B cell (primary cell): ENCODE results near the gene KIF21B. TPM values are rescaled to one million over a fixed set of nuclear protein-coding genes. Genes with fewer than 3 reads are reported as not detected.

Experiments
- ATAC-seq: fragments of 200-7000 bp; cut with Tn5 transposase; one replicate; pipeline ENCODE4 v1.10.0; 2021; ENCODE audit warnings: low read depth, mild to moderate bottlenecking, moderate number of reproducible peaks, moderate library complexity
- CTCF ChIA-PET: fragments of 350-600 bp; sonication (Branson Sonifier 250); formaldehyde crosslinking; loops from one replicate; lab custom pipeline; 2021; ENCODE audit warnings: antibody characterized with exemption, inconsistent platforms; lab: Charles Lee
- POLR2A ChIA-PET: fragments of 350-600 bp; sonication (Branson Sonifier 250); formaldehyde crosslinking; loops from one replicate; lab custom pipeline; 2021; ENCODE audit warnings: antibody characterized with exemption; lab: Charles Lee
- DNase-seq: peaks from one replicate; pipeline ENCODE4 v3.0.0; 2013
- H2AFZ ChIP-seq: 2 replicates; pipeline ENCODE4 v1.6.1; 2012; ENCODE audit warnings: mild to moderate bottlenecking, low read depth, low read length; ENCODE audit not compliant: insufficient read depth, poor library complexity, severe bottlenecking
- H3K27ac ChIP-seq, 2 donors: 1 replicate in 1 of 2; 2 replicates in 1 of 2; pipeline ENCODE4 v1.5.1; 2012 to 2013; ENCODE audit warnings: low read length in 2 of 2, mild to moderate bottlenecking in 2 of 2, moderate library complexity in 1 of 2
- H3K27me3 ChIP-seq, 4 experiments: fragments of 200-600 bp in 1 of 4; sonication (generic) in 1 of 4; replicated peaks in 1 of 4; 1 replicate in 2 of 4; 2 replicates in 2 of 4; pipeline versions ENCODE4 v1.6.1 to v1.7.0; 2013 to 2016; ENCODE audit warnings: low read length in 3 of 4, mild to moderate bottlenecking in 2 of 4, mixed read lengths in 1 of 4, moderate library complexity in 1 of 4; ENCODE audit not compliant: insufficient read depth in 4 of 4, control insufficient read depth in 3 of 4; ENCODE audit errors: control extremely low read depth in 1 of 4
- H3K36me3 ChIP-seq, 2 experiments: replicated peaks in 1 of 2; 1 replicate in 1 of 2; 2 replicates in 1 of 2; pipeline versions ENCODE4 v1.6.1 to v1.7.1; 2013; ENCODE audit warnings: low read length in 1 of 2; ENCODE audit not compliant: insufficient read depth in 2 of 2, control insufficient read depth in 1 of 2; ENCODE audit errors: control extremely low read depth in 1 of 2, extremely low read depth in 1 of 2
- H3K4me1 ChIP-seq, 2 donors: fragments of 200-600 bp in 1 of 2; sonication (generic) in 1 of 2; 1 replicate in 1 of 2; 2 replicates in 1 of 2; pipeline versions ENCODE4 v1.5.1 to v1.6.1; 2013 to 2017; ENCODE audit warnings: low read length in 2 of 2; ENCODE audit not compliant: control insufficient read depth in 2 of 2, insufficient read depth in 2 of 2
- H3K4me2 ChIP-seq: replicated peaks from 2 replicates; pipeline ENCODE3; 2012; ENCODE audit warnings: mild to moderate bottlenecking, low read depth, low read length; ENCODE audit not compliant: poor library complexity, severe bottlenecking
- H3K4me3 ChIP-seq, 5 experiments: fragments of 200-600 bp in 1 of 5; sonication (generic) in 1 of 5; 1 replicate in 3 of 5; 2 replicates in 2 of 5; pipeline versions ENCODE4 v1.5.1 to v1.7.0; 2011 to 2016; ENCODE audit warnings: low read length in 4 of 5, mild to moderate bottlenecking in 4 of 5, low read depth in 2 of 5, control low read depth in 1 of 5, moderate library complexity in 1 of 5; ENCODE audit not compliant: insufficient read depth in 1 of 5; ENCODE audit errors: control extremely low read depth in 1 of 5, extremely low read depth in 1 of 5
- H3K79me2 ChIP-seq: fragments of 200-600 bp; sonication (generic); one replicate; pipeline ENCODE4 v1.6.0; 2016; ENCODE audit warnings: low read length; ENCODE audit not compliant: control insufficient read depth, insufficient read depth
- H3K9ac ChIP-seq: fragments of 200-600 bp; sonication (generic); 2 replicates; pipeline ENCODE4 v1.6.1; 2017; ENCODE audit warnings: mild to moderate bottlenecking, low read length, moderate library complexity
- H3K9me3 ChIP-seq, 3 donors: one replicate each; pipeline versions ENCODE4 v1.6.1 to v1.7.1; 2013; ENCODE audit warnings: low read length in 2 of 3; ENCODE audit not compliant: control insufficient read depth in 2 of 3, insufficient read depth in 1 of 3; ENCODE audit errors: control extremely low read depth in 1 of 3
- H4K20me1 ChIP-seq: 2 replicates; pipeline ENCODE4 v1.6.0; 2012; ENCODE audit warnings: mild to moderate bottlenecking, low read length; ENCODE audit not compliant: insufficient read depth, control insufficient read depth, poor library complexity, severe bottlenecking
- H3K27ac Mint-ChIP-seq: one replicate; pipeline ENCODE4 v1.8.0; 2021; ENCODE audit warnings: mixed read lengths
- H3K27me3 Mint-ChIP-seq: one replicate; pipeline ENCODE4 v1.8.0; 2021; ENCODE audit warnings: mixed read lengths
- H3K4me1 Mint-ChIP-seq: one replicate; pipeline ENCODE4 v1.8.0; 2021; ENCODE audit warnings: mixed read lengths
- H3K4me3 Mint-ChIP-seq: one replicate; pipeline ENCODE4 v1.8.0; 2021; ENCODE audit warnings: mixed read lengths
- H3K9me3 Mint-ChIP-seq: one replicate; pipeline ENCODE4 v1.8.0; 2022; ENCODE audit warnings: mixed read lengths; ENCODE audit not compliant: insufficient read depth
- CTCF ChIP-seq: fragments of 200-600 bp; IDR thresholded peaks from one replicate; pipeline ENCODE4 v1.8.0; 2022; ENCODE audit warnings: antibody characterized with exemption, mild to moderate bottlenecking
- EZH2 ChIP-seq: IDR thresholded peaks from 2 replicates; pipeline ENCODE4 v1.6.1; 2012; ENCODE audit warnings: borderline replicate concordance, low read depth, mild to moderate bottlenecking, moderate library complexity, low read length; ENCODE audit not compliant: insufficient read depth, poor library complexity, severe bottlenecking
- WGBS: methylation state at CpG from one replicate; pipeline ENCODE4 v1.1.5; 2013; ENCODE audit warnings: missing lambda C conversion rate; ENCODE audit not compliant: insufficient coverage; 5-methylcytosine and 5-hydroxymethylcytosine counted together
- intact Hi-C: fragments of 100-400 bp; cut with micrococcal nuclease; formaldehyde crosslinking; loops from one replicate; pipeline ENCODE4 v1.10.0; 2022
- polyA plus RNA-seq: library from polyadenylated mRNA; depleted of rRNA; stranded (reverse); fragments of >200 nt; gene quantifications from 2 replicates; pipeline ENCODE4 v1.2.3, GENCODE V29; 2012
- total RNA-seq, 2 donors: library from RNA; stranded (reverse); fragments of 120-200 nt in 1 of 2; gene quantifications; 1 replicate in 1 of 2; 2 replicates in 1 of 2; pipeline versions ENCODE4 v1.2.3 to v1.2.4, GENCODE V29; 2013 to 2022

KIF21B gene
- total and polyA plus RNA-seq, 2 donors (not counting 1 experiment from before 2014, with no cell fraction given): 41.1 to 41.6 TPM

GRCh38 chr1:201051399-201051798 is 27.9 kb upstream of the KIF21B start:
- ChIA-PET CTCF (interaction anchor here (0.6 to 15.0 kb wide), 5 partner anchors 9 to 200 kb away, joined by 3 to 303 read pairs (median 5); no protein-coding TSS in a partner anchor), POLR2A (no interaction called here)
- H3K9me3 Mint-ChIP-seq: no peaks in the 10 kb centered on the region
- Histone ChIP-seq H3K4me1 (peaks cover 24 to 57% of the 10 kb centered on the region in 2 donors), H3K4me3 (no peak overlapping the region), H3K4me2 (no peak overlapping the region), H3K36me3 (no peaks in the 10 kb centered on the region), H3K27me3 (peaks cover 0 to 5% (median 1%) of the 10 kb centered on the region in 4 experiments), H3K27ac (no peak overlapping the region), H3K9me3 (no peaks in the 10 kb centered on the region), H4K20me1 (no peaks in the 10 kb centered on the region), H3K79me2 (no peaks in the 10 kb centered on the region), H3K9ac (no peak overlapping the region), H2AFZ (no peak overlapping the region)
- no peak for ATAC-seq
- intact Hi-C loops: no loop called here
- no peak for DNase-seq
- H3K27ac Mint-ChIP-seq: no peak overlapping the region
- no peak overlapping the region for H3K4me3 Mint-ChIP-seq
- no peaks in the 10 kb centered on the region for H3K27me3 Mint-ChIP-seq
- TF ChIP-seq CTCF (no peak), EZH2 (no peak)
- H3K4me1 Mint-ChIP-seq: peaks cover 48% of the 10 kb centered on the region
- WGBS: 80% methylated on average over 2 of the region's 2 CpGs

- Histone ChIP-seq H2AFZ (peak overlapping the region; percentile 23), H3K79me2 (no peaks in the 10 kb centered on the region), H3K27ac (no peak overlapping the region), H3K27me3 (peaks cover 0 to 5% (median 1%) of the 10 kb centered on the region in 4 experiments), H3K4me2 (peak overlapping the region; percentile 11), H3K4me1 (peaks cover 17 to 50% of the 10 kb centered on the region in 2 donors), H4K20me1 (no peaks in the 10 kb centered on the region), H3K9me3 (no peaks in the 10 kb centered on the region), H3K36me3 (no peaks in the 10 kb centered on the region), H3K4me3 (no peak overlapping the region), H3K9ac (no peak overlapping the region)
- Mint-ChIP-seq H3K4me3 (no peak overlapping the region), H3K4me1 (peaks cover 41% of the 10 kb centered on the region), H3K27ac (no peak overlapping the region), H3K27me3 (no peaks in the 10 kb centered on the region), H3K9me3 (no peaks in the 10 kb centered on the region)
- POLR2A ChIA-PET: no interaction called here
- WGBS: 16% methylated on average over 5 of the region's 5 CpGs
- CTCF ChIA-PET: interaction anchor here (0.6 to 15.0 kb wide), 5 partner anchors 8 to 199 kb away, joined by 3 to 303 read pairs (median 5); no protein-coding TSS in a partner anchor
- ATAC-seq (peak; percentile 53), DNase-seq (peak; percentile 25)
- intact Hi-C loops: no loop called here
- no peak for TF ChIP-seq CTCF
- TF ChIP-seq EZH2: no peak
These were observed 27.2 kb upstream of the KIF21B start for GRCh38 chr1:201050515-201051277.
